GM18505 (cell line): Measurements from ENCODE around the gene LRBA.

ENCODE experiments used
- ATAC-seq: cut with Tn5 transposase; IDR thresholded peaks from one replicate; pipeline ENCODE4 v1.9.1; 2021; ENCODE audit not compliant: unreplicated experiment
- POLR2A ChIP-seq: IDR thresholded peaks from 4 replicates; pipeline ENCODE4 v1.6.1; 2011; ENCODE audit warnings: borderline replicate concordance; ENCODE audit not compliant: insufficient read depth, insufficient read length; ENCODE audit errors: extremely low read depth

The LRBA gene

DNA sequence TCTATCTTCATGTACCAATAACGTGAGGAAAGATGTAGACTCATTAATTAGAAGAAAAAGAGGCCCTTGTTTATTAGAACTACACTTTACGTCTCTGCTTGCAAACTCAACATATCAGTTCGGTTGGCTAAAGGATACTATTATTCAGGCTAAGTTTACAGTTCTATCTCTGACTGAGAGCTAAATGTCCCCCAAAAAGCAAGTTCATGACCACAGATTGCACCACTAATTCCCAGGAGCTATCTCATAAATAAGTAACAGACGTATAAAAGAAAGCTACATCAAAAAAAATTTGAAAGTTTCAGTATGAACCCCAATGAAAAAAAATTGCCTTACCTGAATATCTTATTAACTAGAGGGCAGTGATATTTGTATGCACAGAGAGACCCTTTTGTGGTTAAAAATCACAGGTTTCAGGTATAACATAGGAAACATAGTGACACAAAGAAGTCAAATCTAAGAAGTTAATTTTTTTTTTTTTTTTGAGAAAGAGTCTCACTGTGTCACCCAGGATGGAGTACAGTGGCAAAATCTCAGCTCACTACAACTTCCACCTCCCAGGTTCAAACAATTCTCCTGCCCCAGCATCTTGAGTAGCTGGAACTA, 304.2 kb downstream of the LRBA start:
- TF ChIP-seq POLR2A = no peak
- no peak for ATAC-seq

DNA sequence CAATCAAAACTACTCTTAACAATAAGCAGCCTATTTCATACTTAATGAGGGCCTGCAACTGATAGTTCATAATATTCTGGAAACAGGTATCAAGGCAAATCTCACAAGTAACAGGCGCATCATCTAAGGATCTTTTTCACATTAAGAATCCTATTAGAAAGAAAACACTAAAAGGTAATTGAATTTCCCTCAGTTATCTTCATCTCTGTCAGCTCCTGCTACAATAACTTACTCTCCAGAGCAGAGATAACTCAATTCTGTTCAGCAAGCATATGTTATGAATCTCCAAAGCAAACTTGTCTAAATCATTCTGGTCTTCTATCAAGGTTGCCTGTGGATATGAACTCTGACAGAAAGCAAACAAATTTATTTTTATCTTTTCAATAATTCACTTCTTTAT, 307.1 kb downstream of the LRBA start:
- TF ChIP-seq POLR2A = no peak
- ATAC-seq = no peak

DNA sequence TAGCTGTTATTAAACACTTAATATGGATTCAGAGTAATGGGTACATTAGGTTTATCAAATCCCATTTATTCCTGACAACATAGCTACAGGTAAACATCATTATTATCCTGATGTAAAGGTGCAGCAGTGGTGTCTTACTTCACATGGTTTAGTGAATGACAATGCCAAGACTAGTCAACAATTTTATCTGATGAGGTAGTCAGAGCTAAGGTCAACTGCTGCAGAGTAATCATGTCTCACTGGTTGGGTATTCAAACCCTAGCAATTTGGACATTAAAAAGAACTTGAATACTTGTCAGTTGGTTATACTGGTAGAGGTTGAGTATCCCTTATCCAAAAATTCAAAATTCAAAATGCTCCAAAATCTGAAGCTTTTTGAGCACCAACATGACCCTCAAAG, 315.5 kb downstream of the LRBA start:
- ATAC-seq = no peak
- no peak for TF ChIP-seq POLR2A

DNA sequence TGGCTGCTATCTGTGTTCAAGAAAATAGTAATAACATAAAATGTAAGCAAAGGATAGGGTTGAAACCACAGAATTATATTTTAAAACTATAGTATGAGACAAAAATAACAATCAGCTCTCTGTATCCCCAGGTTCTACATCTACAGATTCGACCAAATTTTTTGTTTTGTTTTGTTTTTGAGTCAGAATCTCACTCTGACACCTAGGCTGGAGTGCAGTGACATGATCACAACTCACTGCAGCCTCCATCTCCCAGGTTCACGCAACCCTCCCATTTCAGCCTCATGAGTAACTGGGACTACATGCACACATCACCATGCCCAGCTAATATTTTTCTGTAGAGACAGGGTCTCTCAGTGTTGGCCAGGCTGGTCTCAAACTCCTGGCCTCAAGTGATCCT, 319.9 kb downstream of the LRBA start:
- ATAC-seq = no peak
- TF ChIP-seq POLR2A = no peak

DNA sequence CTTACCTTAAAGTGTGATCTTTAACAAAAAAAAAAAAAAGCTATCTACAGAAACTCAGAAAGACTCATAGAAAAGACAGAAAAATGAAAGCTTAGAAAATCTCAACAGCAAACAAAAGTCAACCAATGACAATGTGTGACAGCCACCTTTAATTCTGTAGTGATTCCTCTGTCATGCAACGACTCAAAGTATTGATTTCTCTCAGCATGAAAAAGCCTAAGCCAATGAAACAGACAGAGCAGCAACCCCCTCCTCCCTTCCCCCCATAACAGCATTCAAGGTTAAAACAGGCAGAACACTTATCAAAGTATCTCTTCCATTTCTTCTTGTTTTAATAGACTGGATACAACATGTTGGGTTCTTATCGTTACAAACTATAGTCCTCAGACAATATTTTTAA, 320.6 kb downstream of the LRBA start:
- no peak for ATAC-seq

DNA sequence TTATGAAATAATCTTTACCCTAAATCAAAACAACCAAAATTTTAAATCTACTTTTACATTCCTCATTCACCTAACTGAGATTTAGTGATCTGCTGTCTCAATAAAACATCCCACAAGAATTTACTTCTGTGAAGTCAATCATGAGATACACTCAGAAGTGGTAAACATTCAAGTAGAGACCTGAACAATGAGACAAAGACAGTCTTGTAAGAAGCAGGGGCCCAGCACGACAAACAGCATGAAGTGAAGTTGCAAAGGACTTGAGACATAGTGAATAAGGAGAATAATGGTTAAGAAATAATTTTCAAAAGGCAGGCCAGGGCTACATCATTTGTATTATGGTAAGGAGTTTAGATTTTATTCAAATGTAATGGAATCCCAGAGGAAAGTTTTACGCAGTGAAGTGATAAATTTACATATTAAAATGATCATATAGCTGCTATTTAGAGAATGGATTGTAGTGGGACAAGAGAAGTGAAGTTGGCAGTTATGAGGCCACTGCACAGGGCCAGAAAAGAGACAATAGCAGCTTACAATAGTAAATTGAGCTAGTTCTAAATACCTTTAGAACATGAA, 331.2 kb downstream of the LRBA start:
- no peak for TF ChIP-seq POLR2A
- ATAC-seq = no peak

More for the DNA sequence above, 320.6 kb downstream of the LRBA start:
- TF ChIP-seq POLR2A = no peak

DNA sequence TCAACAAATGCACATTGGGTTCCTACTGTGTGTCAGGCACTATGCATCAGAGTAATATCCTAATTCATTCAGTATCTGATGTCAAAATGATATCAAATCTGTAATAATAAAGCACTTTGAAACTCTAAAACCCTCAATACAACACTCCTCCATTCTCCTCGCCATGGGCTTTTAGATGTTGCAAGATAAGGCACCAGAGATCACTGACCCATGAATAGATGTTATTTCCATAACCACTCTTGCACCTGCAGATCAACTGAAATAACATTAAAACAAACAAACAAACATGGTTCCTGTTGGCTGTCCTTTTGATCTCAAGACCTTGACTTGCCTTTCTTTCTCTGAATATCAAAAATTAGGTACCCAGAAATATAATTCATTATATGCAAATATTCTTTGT, 333.0 kb downstream of the LRBA start:
- ATAC-seq = no peak
- no peak for TF ChIP-seq POLR2A

DNA sequence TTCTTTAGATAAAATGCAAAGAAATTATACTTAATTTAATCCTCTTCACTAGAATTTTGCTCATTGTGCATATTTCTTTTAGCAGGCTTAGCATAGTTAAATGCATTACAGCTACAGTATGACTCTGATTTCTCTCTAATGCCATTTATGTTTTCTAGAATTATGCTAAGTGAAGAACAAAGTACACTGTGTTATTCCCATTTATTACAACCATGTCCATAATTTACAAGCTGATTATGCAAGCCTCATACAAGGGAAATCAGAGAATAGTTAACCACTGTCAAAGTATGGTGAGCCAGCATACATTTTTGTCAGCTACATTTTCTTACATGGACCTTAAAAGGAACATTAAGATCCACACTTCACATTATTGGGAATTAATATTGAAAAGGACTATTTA, 334.0 kb downstream of the LRBA start:
- no peak for ATAC-seq
- TF ChIP-seq POLR2A = no peak

DNA sequence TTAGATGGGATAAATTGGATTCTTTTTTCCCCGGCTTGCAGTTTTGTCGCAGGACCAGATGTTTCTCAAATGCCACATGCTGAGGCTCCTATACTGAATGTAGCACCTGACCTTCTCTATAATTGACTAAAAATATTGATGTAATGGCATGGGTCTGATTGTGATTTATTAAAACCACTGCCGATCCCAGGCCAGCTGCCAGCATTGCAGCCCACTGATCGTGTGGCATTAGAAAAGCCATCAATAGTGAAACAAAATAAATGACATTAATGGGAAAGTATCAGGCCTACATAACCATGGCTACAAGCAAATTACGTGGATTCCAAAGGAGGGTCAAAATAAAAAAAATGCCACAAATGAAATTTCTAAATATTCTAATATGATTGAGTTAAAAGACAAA, 334.4 kb downstream of the LRBA start:
- ATAC-seq = no peak
- no peak for TF ChIP-seq POLR2A

DNA sequence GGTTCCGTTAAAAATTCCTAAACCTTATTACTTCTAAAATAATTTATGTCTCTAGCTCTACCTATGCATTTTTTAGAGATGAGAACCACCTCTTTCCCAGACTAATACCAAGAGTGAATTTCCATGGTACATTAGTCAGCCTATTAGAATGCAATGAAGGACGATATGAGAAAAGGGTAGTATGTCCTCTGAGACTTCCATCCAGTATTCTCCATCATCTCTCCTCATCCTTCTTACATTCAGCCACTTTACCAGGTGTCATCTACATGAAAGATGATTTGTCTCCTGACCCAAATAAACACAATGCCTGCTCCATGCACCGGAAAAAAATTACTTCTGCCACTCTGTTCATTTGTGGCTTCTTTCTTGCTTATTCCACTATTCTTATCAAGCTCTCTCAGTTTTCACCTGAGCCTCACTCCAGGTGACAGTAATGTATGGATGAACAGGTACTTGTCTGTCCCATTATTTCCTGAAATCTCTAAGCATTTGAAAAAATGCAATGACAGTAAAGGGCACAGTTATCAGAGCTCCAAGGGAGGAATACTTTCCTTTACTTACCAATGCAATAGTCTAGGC, 335.2 kb downstream of the LRBA start:
- no peak for TF ChIP-seq POLR2A
- ATAC-seq = no peak

DNA sequence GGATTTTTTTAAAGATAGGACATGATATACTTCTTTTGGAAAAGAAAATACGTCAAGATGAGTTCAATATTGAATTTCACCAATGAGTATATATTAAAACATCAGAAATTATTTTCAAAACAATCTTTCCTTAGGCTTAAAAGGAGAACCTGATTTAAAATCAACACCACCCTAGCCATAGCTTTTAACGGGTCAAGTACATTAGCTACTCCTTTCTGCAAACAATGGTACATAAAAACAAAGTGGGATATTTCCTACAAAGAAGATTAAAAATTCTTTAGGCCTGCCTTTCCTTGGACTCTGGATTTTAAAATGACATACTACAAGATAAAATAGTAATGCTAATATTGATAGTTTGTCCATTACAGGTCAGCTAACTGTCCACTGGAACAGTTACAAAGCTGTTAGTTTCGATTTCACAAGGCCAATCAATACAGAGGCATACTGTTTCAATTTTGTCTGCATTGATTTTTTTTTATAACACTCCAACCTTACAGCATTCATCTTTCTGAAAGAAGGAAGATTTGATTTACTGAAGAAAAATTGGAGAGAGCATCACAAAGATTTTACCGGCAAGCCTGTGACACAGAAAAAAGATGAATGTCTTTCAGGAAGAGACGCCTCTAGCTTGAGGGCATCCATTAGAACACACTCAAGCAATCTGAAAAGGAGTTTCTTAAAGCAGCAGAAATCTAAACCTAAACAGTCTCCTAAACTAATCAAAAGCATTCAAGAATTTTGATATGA, 335.9 kb downstream of the LRBA start:
- no peak for ATAC-seq

DNA sequence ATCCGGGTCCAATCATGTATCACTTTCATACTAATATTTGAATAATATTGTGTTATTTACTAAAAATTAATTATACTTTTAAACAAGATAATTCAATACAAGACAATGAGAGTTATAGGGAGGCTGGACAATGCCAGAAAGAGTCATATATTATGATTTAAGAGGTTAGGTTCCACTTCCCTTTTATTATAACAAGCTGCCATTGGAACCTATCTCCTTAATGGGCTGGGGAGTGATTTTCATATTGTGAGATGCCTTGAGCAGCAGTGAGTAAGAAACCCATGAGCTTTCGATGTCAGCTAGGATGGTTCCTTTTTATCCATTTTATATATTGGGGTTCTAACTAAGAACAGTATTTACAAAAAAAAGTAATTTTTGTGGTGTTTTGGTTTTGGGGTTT, 341.3 kb downstream of the LRBA start:
- TF ChIP-seq POLR2A = no peak
- ATAC-seq = no peak

More for the DNA sequence above, 335.9 kb downstream of the LRBA start:
- TF ChIP-seq POLR2A = no peak

DNA sequence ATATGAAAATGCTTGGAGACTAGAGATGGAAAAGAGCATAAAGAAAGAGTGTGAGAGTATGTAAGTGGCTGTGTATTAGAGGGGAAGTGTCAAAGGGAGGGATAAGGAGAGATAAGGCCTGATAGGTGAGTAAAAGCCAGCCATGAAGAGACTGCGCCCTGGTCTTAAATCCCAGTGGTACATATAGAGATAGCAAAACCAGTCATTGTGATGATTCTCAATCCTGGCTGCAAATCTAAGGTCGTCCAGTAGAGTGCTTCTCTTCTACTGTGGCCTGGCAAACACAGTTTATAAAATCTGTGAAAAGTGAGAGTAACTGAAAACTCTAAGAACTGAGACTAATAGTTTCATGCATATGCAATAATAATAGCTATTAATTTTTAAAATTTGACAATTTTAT, 346.3 kb downstream of the LRBA start:
- ATAC-seq = no peak
- TF ChIP-seq POLR2A = no peak

DNA sequence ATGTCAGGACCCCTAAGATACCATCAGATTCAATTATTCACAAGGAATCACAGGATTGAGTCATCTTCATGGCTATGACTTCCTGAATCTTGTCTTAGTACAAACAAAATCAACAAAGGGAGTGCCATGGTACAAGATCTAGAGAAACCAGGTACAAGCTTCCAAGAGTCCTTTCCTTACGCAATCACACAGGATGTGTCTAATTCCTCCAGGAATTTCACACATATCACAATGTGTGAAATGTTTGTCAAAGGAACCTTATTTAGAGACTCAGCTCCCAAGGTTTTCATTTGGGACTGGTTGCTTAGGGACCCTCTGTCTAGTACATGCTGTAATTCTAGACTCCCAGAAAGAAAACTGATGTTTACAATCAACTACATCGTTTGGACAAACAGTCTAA, 350.1 kb downstream of the LRBA start:
- no peak for TF ChIP-seq POLR2A
- no peak for ATAC-seq
